ENCODE results near the gene TBC1D2. TPM values are rescaled to one million over a fixed set of nuclear protein-coding genes. Genes with fewer than 3 reads are reported as not detected.
A peak's percentile ranks its signal among the peaks of the same experiment; 100 is the strongest.

The TBC1D2 gene
- total RNA-seq, 1 experiment from 2014 or later = 5.2 TPM

GRCh38 chr9:98254228-98255060 is 1.0 kb downstream of the TBC1D2 start:
- H3K36me3 ChIP-seq = peaks cover 15% of the 10 kb centered on the region
- H3K27me3 ChIP-seq = no peaks in the 10 kb centered on the region
- DNase-seq = no peak
- peak overlapping the region; percentile 80 for H3K4me3 ChIP-seq
- no peaks in the 10 kb centered on the region for H3K9me3 ChIP-seq

GRCh38 chr9:98253565-98253964 is 1.9 kb downstream of the TBC1D2 start:
- peaks cover 15% of the 10 kb centered on the region for H3K36me3 ChIP-seq
- peak overlapping the region; percentile 80; the same call in 1 of the 2 replicates for H3K4me3 ChIP-seq
- H3K27me3 ChIP-seq = no peaks in the 10 kb centered on the region
- no peaks in the 10 kb centered on the region for H3K9me3 ChIP-seq
- DNase-seq = no peak

- peaks cover 15% of the 10 kb centered on the region for H3K36me3 ChIP-seq
- H3K9me3 ChIP-seq = no peaks in the 10 kb centered on the region
- no peak overlapping the region for H3K4me3 ChIP-seq
- H3K27me3 ChIP-seq = no peaks in the 10 kb centered on the region
- DNase-seq = peak; percentile 93
Observed at GRCh38 chr9:98251551-98251950, 3.9 kb downstream of the TBC1D2 start.

- DNase-seq = peak; percentile 15
- no peaks in the 10 kb centered on the region for H3K27me3 ChIP-seq
- H3K36me3 ChIP-seq = peaks cover 15% of the 10 kb centered on the region
- H3K4me3 ChIP-seq = no peak overlapping the region
- H3K9me3 ChIP-seq = no peaks in the 10 kb centered on the region
Observed at GRCh38 chr9:98249771-98250170, 5.7 kb downstream of the TBC1D2 start.

- no peak for DNase-seq
- H3K27me3 ChIP-seq = no peaks in the 10 kb centered on the region
- H3K36me3 ChIP-seq = peaks cover 15% of the 10 kb centered on the region
- H3K9me3 ChIP-seq = no peaks in the 10 kb centered on the region
- no peak overlapping the region for H3K4me3 ChIP-seq
Observed at GRCh38 chr9:98248737-98249474, 6.5 kb downstream of the TBC1D2 start.

- no peak overlapping the region for H3K4me3 ChIP-seq
- no peaks in the 10 kb centered on the region for H3K27me3 ChIP-seq
- H3K36me3 ChIP-seq = peaks cover 18% of the 10 kb centered on the region
- H3K9me3 ChIP-seq = no peaks in the 10 kb centered on the region
- no peak for DNase-seq
Observed at GRCh38 chr9:98247831-98248657, 7.4 kb downstream of the TBC1D2 start.

GRCh38 chr9:98242426-98242825 is 13.0 kb downstream of the TBC1D2 start:
- DNase-seq = no peak
- H3K9me3 ChIP-seq = no peaks in the 10 kb centered on the region
- H3K4me3 ChIP-seq = no peak overlapping the region
- no peaks in the 10 kb centered on the region for H3K27me3 ChIP-seq
- peaks cover 12% of the 10 kb centered on the region for H3K36me3 ChIP-seq

GRCh38 chr9:98241357-98242300 is 13.8 kb downstream of the TBC1D2 start:
- Histone ChIP-seq H3K27me3 (no peaks in the 10 kb centered on the region), H3K36me3 (peaks cover 12% of the 10 kb centered on the region), H3K9me3 (no peaks in the 10 kb centered on the region), H3K4me3 (no peak overlapping the region)
- DNase-seq = no peak

- DNase-seq = no peak
- peaks cover 12% of the 10 kb centered on the region for H3K36me3 ChIP-seq
- H3K9me3 ChIP-seq = no peaks in the 10 kb centered on the region
- no peaks in the 10 kb centered on the region for H3K27me3 ChIP-seq
- no peak overlapping the region for H3K4me3 ChIP-seq
Observed at GRCh38 chr9:98240475-98240874, 15.0 kb downstream of the TBC1D2 start.

- Histone ChIP-seq H3K36me3 (peaks cover 26% of the 10 kb centered on the region), H3K4me3 (no peak overlapping the region), H3K27me3 (no peaks in the 10 kb centered on the region), H3K9me3 (no peaks in the 10 kb centered on the region)
- DNase-seq = no peak
Observed at GRCh38 chr9:98236901-98237487, 18.5 kb downstream of the TBC1D2 start.

- Histone ChIP-seq H3K36me3 (peaks cover 35% of the 10 kb centered on the region), H3K27me3 (no peaks in the 10 kb centered on the region), H3K4me3 (no peak overlapping the region), H3K9me3 (no peaks in the 10 kb centered on the region)
- no peak for DNase-seq
Observed at GRCh38 chr9:98235126-98235525, 20.3 kb downstream of the TBC1D2 start.

- H3K27me3 ChIP-seq = no peaks in the 10 kb centered on the region
- no peak for DNase-seq
- no peaks in the 10 kb centered on the region for H3K9me3 ChIP-seq
- peaks cover 33% of the 10 kb centered on the region for H3K36me3 ChIP-seq
- H3K4me3 ChIP-seq = no peak overlapping the region
Observed at GRCh38 chr9:98234245-98234825, 21.1 kb downstream of the TBC1D2 start.

GRCh38 chr9:98232926-98233325 is 22.5 kb downstream of the TBC1D2 start:
- no peak for DNase-seq
- no peaks in the 10 kb centered on the region for H3K27me3 ChIP-seq

GRCh38 chr9:98231770-98232478 is 23.5 kb downstream of the TBC1D2 start:
- DNase-seq = peak; percentile 68
- Histone ChIP-seq H3K27me3 (no peaks in the 10 kb centered on the region), H3K9me3 (no peaks in the 10 kb centered on the region), H3K36me3 (peaks cover 49% of the 10 kb centered on the region), H3K4me3 (no peak overlapping the region)

More at GRCh38 chr9:98232926-98233325, 22.5 kb downstream of the TBC1D2 start:
- Histone ChIP-seq H3K9me3 (no peaks in the 10 kb centered on the region), H3K4me3 (no peak overlapping the region), H3K36me3 (peaks cover 44% of the 10 kb centered on the region)

- Histone ChIP-seq H3K4me3 (no peak overlapping the region), H3K36me3 (peaks cover 52% of the 10 kb centered on the region), H3K9me3 (no peaks in the 10 kb centered on the region), H3K27me3 (no peaks in the 10 kb centered on the region)
- no peak for DNase-seq
Observed at GRCh38 chr9:98230789-98231188, 24.7 kb downstream of the TBC1D2 start.
